ENCODE measurements around the gene SHLD2. TPM values are rescaled to one million over a fixed set of nuclear protein-coding genes. Genes with fewer than 3 reads are reported as not detected.

SHLD2 gene
- total and polyA plus RNA-seq, 2 of the 13 experiments (the other 11 are each of a cell fraction or from before 2014, with no cell fraction given) = 25.7 to 53.7 TPM

DNA sequence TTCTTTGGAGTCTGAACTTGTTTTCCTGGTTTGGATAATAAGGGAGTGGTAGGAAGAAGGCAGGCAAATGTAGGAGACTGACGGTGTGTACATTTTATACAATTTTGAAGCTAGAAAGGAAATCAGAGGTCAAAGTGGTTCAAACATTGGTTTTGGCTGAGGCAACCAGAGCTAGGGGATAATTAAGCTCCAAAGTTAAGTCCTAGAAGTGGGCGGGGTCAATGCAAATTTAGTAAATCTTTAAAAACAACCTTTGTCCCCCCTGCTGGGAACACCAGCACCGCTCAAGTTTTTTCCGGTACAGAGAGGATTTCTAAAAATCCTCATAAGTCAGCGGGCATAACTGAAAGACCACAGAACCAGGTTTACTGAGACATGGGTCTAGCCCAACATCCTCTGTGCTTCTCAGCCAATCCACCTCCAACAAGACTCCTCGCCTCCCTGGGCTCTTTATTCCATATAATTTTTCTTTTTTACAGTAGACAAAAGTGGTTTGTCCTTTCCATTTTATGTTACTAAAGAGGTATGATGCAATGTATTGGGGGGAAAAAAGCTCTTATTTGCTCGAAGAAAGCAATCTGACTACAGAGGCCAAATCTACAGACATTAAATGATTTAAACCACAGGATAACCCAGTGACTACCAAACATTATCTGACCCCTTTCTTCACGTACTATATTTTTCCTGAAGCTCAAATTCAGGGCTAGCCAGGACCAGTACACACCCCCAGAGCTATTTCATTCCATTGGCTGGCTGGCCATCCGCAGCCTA lies 2.0 kb upstream of the SHLD2 start (continued):
- TF ChIP-seq TOPORS (CRISPR knock-in tag; IDR thresholded peaks at IDR 0.05) = no peak
- peak in 1 of 2 experiments; percentile 62; a peak in 2 of 4 replicates for TF ChIP-seq EP300 (IDR thresholded peaks at IDR 0.05; ENCODE audit: low read depth in 2 of 2, low read length in 2 of 2)
- peak; percentile 7; the same call in 1 of the 2 replicates for TF ChIP-seq EP300 (CRISPR knock-in tag; IDR thresholded peaks at IDR 0.05; ENCODE audit: borderline replicate concordance)
- TF ChIP-seq FOXP1 (IDR thresholded peaks at IDR 0.05) = no peak
- peak; percentile 79; the same call in 1 of the 2 replicates for TF ChIP-seq FOXP1 (CRISPR knock-in tag; IDR thresholded peaks at IDR 0.05)
- TF ChIP-seq, protein P1, sequence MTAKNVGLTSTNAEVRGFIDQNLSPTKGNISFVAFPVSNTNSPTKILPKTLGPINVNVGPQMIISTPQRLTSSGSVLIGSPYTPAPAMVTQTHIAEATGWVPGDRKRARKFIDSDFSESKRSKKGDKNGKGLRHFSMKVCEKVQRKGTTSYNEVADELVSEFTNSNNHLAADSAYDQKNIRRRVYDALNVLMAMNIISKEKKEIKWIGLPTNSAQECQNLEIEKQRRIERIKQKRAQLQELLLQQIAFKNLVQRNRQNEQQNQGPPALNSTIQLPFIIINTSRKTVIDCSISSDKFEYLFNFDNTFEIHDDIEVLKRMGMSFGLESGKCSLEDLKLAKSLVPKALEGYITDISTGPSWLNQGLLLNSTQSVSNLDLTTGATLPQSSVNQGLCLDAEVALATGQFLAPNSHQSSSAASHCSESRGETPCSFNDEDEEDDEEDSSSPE (CRISPR knock-in tag; IDR thresholded peaks at IDR 0.05) = no peak; the same call in 1 of the 2 replicates
- no peak for TF ChIP-seq TARDBP (CRISPR knock-in tag; IDR thresholded peaks at IDR 0.05)
- TF ChIP-seq, protein P2, sequence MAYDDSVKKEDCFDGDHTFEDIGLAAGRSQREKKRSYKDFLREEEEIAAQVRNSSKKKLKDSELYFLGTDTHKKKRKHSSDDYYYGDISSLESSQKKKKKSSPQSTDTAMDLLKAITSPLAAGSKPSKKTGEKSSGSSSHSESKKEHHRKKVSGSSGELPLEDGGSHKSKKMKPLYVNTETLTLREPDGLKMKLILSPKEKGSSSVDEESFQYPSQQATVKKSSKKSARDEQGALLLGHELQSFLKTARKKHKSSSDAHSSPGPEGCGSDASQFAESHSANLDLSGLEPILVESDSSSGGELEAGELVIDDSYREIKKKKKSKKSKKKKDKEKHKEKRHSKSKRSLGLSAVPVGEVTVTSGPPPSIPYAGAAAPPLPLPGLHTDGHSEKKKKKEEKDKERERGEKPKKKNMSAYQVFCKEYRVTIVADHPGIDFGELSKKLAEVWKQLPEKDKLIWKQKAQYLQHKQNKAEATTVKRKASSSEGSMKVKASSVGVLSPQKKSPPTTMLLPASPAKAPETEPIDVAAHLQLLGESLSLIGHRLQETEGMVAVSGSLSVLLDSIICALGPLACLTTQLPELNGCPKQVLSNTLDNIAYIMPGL (CRISPR knock-in tag; IDR thresholded peaks at IDR 0.05; ENCODE audit: borderline replicate concordance in 1 of 2, low read depth in 1 of 2) = no peak
